IPS-18a (cell line): Measurements from ENCODE around the gene TMCC1.
"Not testable (repeated sequence)": the region's sequence is repeated elsewhere in the genome, so short reads cannot be mapped to it uniquely, and the experiment has no call there.

Experiments used
- H3K27ac ChIP-seq: one replicate; pipeline ENCODE4 v1.5.1; 2013; ENCODE audit warnings: low read length
- H3K27me3 ChIP-seq: one replicate; pipeline ENCODE4 v1.6.1; 2013; ENCODE audit warnings: mild to moderate bottlenecking, low read length; ENCODE audit not compliant: control insufficient read depth, insufficient read depth
- H3K36me3 ChIP-seq: one replicate; pipeline ENCODE4 v1.6.1; 2013; ENCODE audit warnings: low read depth, low read length; ENCODE audit not compliant: control insufficient read depth
- H3K4me1 ChIP-seq: one replicate; pipeline ENCODE4 v1.6.1; 2013; ENCODE audit warnings: low read depth, low read length; ENCODE audit not compliant: control insufficient read depth
- H3K4me3 ChIP-seq: one replicate; pipeline ENCODE4 v1.5.1; 2013; ENCODE audit warnings: low read length
- H3K9ac ChIP-seq: one replicate; pipeline ENCODE4 v1.6.1; 2013; ENCODE audit warnings: mild to moderate bottlenecking, low read length, moderate library complexity
- H3K9me3 ChIP-seq: one replicate; pipeline ENCODE4 v1.6.1; 2013; ENCODE audit warnings: low read depth, low read length; ENCODE audit not compliant: control insufficient read depth

The TMCC1 gene

DNA sequence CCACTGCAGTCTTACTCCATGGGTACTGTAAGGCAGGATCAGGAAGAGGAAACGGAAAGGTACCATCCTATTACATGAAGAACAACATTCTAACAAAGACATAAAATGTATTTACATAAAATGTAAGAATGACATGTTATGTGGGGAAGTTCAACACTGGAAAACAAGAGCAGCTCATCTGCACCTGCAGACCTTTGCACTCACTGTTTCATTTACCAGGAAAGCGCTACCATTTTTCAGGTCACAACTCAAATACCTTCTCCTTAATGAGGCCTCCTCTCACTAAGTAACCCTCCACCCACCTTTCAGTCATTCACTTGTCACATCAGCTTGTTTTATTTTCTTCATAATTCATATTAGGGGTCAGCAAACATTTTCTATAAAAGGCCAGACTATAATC, 2.6 kb downstream of the TMCC1 start:
- no peak overlapping the region for H3K9ac ChIP-seq

DNA sequence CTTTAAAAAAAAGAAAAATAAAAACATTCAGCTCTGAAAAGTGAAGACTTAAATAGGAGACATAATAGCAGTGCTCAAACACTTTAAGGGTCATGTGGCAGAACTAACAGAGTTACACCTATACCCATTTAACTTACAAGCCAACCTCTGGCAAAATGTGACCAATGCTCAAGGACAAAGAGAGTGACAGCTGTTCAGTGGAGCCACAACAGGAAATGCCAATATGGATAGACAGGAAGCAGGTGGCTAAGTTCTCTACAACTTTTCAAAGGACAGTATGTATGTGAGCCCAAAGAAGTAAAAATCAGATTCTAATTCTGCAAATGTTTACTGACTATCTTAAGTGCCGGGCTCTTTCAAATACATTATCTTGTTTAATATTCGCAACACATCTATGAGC, 3.4 kb downstream of the TMCC1 start:
- H3K4me1 ChIP-seq: peaks cover 20% of the 10 kb centered on the region
- H3K9ac ChIP-seq: no peak overlapping the region
- no peak overlapping the region for H3K27ac ChIP-seq
- peaks cover 4% of the 10 kb centered on the region for H3K36me3 ChIP-seq
- no peaks in the 10 kb centered on the region for H3K27me3 ChIP-seq
- H3K4me3 ChIP-seq: no peak overlapping the region
- no peaks in the 10 kb centered on the region for H3K9me3 ChIP-seq

More for the DNA sequence above, 2.6 kb downstream of the TMCC1 start:
- Histone ChIP-seq H3K36me3 (peaks cover 4% of the 10 kb centered on the region), H3K4me3 (no peak overlapping the region), H3K9me3 (no peaks in the 10 kb centered on the region), H3K27me3 (no peaks in the 10 kb centered on the region), H3K27ac (no peak overlapping the region), H3K4me1 (peaks cover 20% of the 10 kb centered on the region)

DNA sequence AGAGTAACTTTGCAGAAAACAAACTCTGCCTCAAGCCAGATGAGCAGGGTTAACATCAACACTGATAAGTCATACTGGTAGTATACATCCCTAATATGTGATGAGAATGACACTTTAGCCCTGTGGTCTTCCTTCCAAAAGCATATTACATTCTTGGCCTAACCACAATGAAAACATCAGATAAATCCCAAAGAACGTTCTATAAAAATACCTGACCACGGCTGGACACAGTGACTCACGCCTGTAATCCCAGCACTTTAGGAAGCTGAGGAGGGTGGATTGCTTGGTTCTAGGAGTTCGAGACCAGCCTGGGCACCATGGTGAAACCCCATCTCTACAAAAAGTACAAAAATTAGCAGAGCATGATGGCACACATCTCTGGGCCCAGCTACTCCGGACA, 4.7 kb downstream of the TMCC1 start:
- Histone ChIP-seq H3K4me1 (peaks cover 17% of the 10 kb centered on the region), H3K27me3 (no peaks in the 10 kb centered on the region), H3K9me3 (no peaks in the 10 kb centered on the region), H3K27ac (no peak overlapping the region), H3K4me3 (no peak overlapping the region), H3K36me3 (peaks cover 4% of the 10 kb centered on the region), H3K9ac (no peak overlapping the region)

DNA sequence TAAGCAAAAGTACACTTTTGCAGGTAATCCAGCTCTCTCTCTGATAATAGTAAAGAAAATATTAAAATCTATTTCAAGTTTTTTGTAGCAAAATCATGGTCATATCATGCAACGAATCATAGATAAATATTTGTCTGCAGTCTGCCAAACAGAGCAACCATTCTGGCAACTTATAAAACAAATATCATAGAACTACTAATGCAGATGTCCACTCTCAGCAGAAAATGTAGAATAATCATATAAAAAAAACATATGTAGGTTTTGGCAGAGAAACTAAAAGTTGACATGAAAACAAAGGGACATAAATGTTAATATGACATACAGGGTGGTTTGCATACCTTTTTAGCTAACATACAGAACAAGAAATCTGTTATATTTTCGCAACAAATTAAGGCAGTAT, 12.2 kb downstream of the TMCC1 start:
- peaks cover 4% of the 10 kb centered on the region for H3K36me3 ChIP-seq
- H3K9ac ChIP-seq: no peak overlapping the region
- H3K27ac ChIP-seq: no peak overlapping the region
- no peak overlapping the region for H3K4me3 ChIP-seq
- H3K27me3 ChIP-seq: no peaks in the 10 kb centered on the region
- H3K9me3 ChIP-seq: no peaks in the 10 kb centered on the region
- H3K4me1 ChIP-seq: no peaks in the 10 kb centered on the region

DNA sequence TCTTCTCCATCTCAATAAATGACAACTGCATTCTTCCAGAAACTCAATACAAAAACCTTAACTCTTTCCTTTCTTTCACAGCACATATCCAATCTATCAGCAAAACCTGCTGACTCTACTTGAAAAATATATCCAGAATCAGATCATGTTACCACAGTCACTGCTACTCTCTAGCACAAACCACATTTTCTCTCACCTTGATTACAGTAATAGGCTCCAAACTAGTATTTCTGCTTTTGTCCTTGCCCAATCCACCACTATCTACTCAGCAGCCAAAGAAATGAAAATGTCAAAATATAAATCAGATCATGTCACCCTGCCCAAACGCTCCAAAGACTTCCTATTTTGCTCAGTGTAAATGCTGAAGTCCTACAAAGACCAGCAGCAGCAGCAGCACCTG, 15.2 kb downstream of the TMCC1 start:
- Histone ChIP-seq H3K27ac (no peak overlapping the region), H3K9me3 (no peaks in the 10 kb centered on the region)

DNA sequence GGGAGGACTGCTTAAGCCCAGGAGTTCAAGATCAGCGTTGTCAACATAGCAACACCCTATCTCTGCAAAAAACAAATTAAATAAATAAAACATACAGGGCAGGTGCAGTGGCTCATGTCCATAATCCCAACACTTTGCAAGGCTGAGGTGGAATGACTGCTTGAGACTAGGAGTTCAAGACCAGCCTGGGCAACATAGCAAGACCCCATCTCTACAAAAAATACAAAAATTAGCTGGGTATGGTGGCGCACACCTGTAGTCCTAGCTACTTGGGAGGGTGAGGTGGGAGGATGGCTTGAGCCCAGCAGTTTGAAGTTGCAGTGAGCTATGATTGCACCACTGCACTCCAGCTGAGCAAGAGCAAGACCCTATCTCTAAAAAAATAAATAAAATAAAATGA, 19.0 kb downstream of the TMCC1 start:
- H3K4me3 ChIP-seq, H3K27me3 ChIP-seq, H3K9ac ChIP-seq, H3K9me3 ChIP-seq, H3K27ac ChIP-seq, H3K4me1 ChIP-seq, H3K36me3 ChIP-seq: not testable (repeated sequence)

More for the DNA sequence above, 15.2 kb downstream of the TMCC1 start:
- Histone ChIP-seq H3K36me3 (peaks cover 10% of the 10 kb centered on the region), H3K9ac (no peak overlapping the region), H3K4me1 (no peaks in the 10 kb centered on the region), H3K4me3 (no peak overlapping the region), H3K27me3 (no peaks in the 10 kb centered on the region)

DNA sequence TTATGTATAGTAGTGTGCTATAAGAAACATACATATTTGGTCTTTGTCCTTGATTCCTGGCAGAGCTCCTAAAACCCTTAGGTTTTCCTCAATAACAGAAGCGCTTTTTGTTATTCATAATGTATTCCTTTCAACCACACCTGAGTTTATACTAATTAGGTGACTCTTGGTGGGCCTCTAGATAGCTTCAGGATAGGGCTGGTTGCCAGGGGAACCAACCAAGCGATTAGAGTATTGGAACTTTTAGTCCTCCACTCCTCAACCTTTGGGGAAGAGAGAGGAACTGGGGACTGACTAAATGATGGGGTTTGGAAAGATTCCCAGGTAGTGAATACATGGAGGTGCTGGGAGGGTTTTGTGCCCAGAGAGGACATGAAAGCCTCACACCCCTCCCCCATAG, 24.6 kb downstream of the TMCC1 start:
- no peak overlapping the region for H3K4me3 ChIP-seq
- H3K36me3 ChIP-seq: peaks cover 3% of the 10 kb centered on the region
- no peaks in the 10 kb centered on the region for H3K27me3 ChIP-seq
- peaks cover 8% of the 10 kb centered on the region for H3K4me1 ChIP-seq
- H3K9me3 ChIP-seq: no peaks in the 10 kb centered on the region
- H3K27ac ChIP-seq: no peak overlapping the region
- no peak overlapping the region for H3K9ac ChIP-seq

DNA sequence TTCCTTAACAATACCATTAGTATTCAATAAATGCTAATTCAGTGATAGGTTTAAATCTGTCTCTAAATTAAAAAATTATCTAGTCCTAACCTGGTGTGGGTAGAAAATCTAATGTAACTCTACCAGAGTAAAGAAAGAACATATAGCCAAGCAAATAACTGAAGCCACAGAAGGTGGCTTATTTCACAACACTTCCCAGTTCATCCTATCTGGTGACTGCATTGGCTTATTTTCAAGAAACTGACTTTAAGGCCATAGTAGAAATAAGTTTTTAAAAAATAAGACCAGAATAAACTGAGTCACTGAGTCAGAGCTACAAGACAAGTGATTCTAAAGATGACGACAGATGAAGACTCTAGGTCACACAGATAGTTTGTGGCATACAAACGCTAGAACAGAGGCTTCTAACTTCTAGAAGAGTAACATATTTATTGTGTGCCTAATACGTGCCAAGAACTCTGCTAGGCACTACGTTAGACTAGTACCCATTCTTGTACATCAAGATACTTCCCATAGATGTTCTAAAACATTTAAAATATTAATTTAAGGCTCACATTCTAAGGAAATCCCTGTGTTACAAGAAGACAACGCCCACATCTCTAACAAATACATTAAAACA, 25.9 kb downstream of the TMCC1 start:
- H3K27me3 ChIP-seq: no peaks in the 10 kb centered on the region
- H3K9ac ChIP-seq: no peak overlapping the region
- no peak overlapping the region for H3K27ac ChIP-seq
- peaks cover 8% of the 10 kb centered on the region for H3K4me1 ChIP-seq
- H3K9me3 ChIP-seq: no peaks in the 10 kb centered on the region
- H3K4me3 ChIP-seq: no peak overlapping the region
- no peaks in the 10 kb centered on the region for H3K36me3 ChIP-seq

DNA sequence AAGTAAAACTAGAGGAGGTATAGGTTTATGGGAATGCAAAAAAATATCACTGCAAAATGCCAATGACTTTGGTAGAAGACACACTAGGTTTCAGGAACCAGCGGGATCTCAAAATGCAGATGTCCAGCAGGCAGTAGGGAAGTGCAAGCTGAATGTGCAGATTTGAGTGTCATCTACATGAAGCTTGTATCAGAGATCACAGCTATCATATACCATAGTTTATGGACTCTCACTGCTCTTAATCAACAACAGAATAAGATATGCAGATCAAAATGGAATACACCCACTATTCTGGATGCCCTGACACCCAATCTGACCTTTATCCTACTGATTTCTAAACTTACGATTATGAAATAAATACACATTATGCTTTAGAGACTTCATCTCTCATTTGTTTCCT, 27.7 kb downstream of the TMCC1 start:
- Histone ChIP-seq H3K4me1 (peaks cover 8% of the 10 kb centered on the region), H3K27me3 (no peaks in the 10 kb centered on the region), H3K4me3 (no peak overlapping the region), H3K36me3 (peaks cover 5% of the 10 kb centered on the region), H3K27ac (no peak overlapping the region), H3K9ac (no peak overlapping the region), H3K9me3 (no peaks in the 10 kb centered on the region)

DNA sequence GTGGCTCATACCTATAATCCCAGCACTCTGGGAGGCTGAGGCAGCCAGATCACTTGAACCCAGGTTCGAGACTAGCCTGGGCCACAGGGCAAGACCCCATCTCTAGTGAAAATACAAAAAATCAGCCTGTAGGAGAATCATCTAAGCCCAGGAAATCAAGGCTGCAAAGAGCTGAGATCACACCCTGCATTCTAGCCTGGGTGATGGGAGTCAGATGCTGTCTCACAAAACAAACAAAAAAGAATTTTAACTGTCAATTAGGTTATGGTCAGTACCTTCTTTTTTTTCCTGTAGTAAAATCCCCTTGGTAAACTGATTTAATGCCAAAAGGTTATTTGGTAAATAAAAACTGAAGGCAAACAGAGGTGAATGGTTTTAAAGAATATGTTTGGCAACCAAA, 29.0 kb downstream of the TMCC1 start:
- H3K27ac ChIP-seq: no peak overlapping the region

DNA sequence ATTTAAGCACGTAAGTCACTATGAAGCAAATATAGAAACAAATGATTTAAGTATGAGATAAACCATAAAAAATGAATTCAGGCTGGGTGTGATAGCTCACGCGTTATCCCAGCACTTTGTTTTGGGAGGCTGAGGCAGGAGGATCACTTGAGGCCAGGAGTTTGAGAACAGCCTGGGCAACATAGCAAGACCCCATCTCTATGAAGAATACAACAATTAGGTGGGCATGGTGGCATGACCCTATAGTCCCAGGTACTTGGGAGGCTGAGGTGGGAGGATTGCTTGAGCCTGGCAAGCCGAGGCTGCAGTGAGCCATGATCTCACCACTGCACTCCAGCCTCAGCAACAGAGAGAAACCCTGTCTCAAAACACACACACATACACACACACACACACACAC, 34.2 kb downstream of the TMCC1 start:
- H3K4me1 ChIP-seq: no peaks in the 10 kb centered on the region
- no peaks in the 10 kb centered on the region for H3K27me3 ChIP-seq
- H3K36me3 ChIP-seq: peaks cover 5% of the 10 kb centered on the region
- no peak overlapping the region for H3K9ac ChIP-seq
- no peak overlapping the region for H3K4me3 ChIP-seq
- no peak overlapping the region for H3K27ac ChIP-seq
- no peaks in the 10 kb centered on the region for H3K9me3 ChIP-seq

More for the DNA sequence above, 29.0 kb downstream of the TMCC1 start:
- Histone ChIP-seq H3K4me1 (peaks cover 8% of the 10 kb centered on the region), H3K9me3 (no peaks in the 10 kb centered on the region), H3K36me3 (peaks cover 5% of the 10 kb centered on the region), H3K4me3 (no peak overlapping the region), H3K9ac (no peak overlapping the region), H3K27me3 (no peaks in the 10 kb centered on the region)

DNA sequence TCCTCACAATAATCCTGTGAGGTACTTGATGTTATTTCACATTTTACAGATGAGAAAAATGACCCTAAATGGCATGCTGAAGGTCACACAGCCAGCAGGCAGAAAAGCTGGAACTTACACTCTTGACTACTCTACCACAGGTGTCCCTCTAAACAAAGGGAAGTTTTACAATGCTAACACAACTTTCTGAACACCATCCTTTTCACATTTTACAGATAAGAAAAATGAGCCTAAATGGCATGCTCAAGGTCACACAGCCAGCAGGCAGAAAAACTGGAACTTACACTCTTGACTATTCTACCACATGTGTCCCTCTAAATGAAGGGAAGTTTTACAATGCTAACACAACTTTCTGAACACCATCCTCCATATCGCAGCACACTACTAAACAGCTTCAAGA, 35.6 kb downstream of the TMCC1 start:
- Histone ChIP-seq H3K4me1 (no peaks in the 10 kb centered on the region), H3K27ac (no peak overlapping the region), H3K9me3 (no peaks in the 10 kb centered on the region), H3K4me3 (no peak overlapping the region), H3K27me3 (no peaks in the 10 kb centered on the region), H3K9ac (no peak overlapping the region), H3K36me3 (peaks cover 5% of the 10 kb centered on the region)
